Activated T-helper 9 cell treated with anti-CD3 and anti-CD28 coated beads, Interleukin-2, amount 50 U/mL, for 16 hours (primary cell): Measurements from ENCODE around the gene EVI2A.

ENCODE experiments used
- DNase-seq: peaks from one replicate; pipeline ENCODE4 v3.0.0-alpha.2; 2020; ENCODE audit warnings: low read depth

The EVI2A gene

GRCh38 chr17:31273516-31273915, 47.9 kb downstream of the EVI2A start:
- no peak for DNase-seq

- DNase-seq: no peak
Observed at GRCh38 chr17:31272803-31273202, 48.6 kb downstream of the EVI2A start.

- no peak for DNase-seq
Observed at GRCh38 chr17:31272236-31272635, 49.2 kb downstream of the EVI2A start.

GRCh38 chr17:31269578-31269983, 51.8 kb downstream of the EVI2A start:
- DNase-seq: no peak

GRCh38 chr17:31269036-31269577, 52.3 kb downstream of the EVI2A start:
- DNase-seq: no peak
